GM19328 (cell line): ENCODE data around the gene PRR11.
A peak's percentile ranks its signal among the peaks of the same experiment; 100 is the strongest.
"Not testable (repeated sequence)": the region's sequence is repeated elsewhere in the genome, so short reads cannot be mapped to it uniquely, and the experiment has no call there.

Experiments
- ATAC-seq: cut with Tn5 transposase; IDR thresholded peaks from one replicate; pipeline ENCODE4 v1.9.1; 2021; ENCODE audit warnings: mild to moderate bottlenecking, moderate library complexity; ENCODE audit not compliant: unreplicated experiment

PRR11 gene

DNA sequence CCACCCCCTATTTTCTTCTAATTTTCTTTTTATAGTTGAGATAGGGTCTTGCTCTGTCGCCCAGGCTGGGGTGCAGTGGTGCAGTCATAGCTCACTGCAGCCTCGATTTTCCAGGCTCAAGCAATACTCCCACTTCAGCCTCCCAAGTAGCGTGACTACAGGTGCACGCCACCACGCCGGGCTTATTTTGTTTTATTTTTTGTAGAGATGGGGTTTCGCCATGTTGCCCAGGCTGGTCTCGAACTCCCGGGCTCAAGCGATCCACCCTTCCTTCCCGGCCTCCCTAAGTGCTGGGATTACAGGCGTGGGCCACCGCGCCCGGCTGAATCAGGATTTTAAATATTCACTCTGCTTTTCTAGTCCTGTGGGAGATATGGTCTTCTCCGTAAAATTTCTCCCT is 63.8 kb downstream of the PRR11 start:
- ATAC-seq: no peak

DNA sequence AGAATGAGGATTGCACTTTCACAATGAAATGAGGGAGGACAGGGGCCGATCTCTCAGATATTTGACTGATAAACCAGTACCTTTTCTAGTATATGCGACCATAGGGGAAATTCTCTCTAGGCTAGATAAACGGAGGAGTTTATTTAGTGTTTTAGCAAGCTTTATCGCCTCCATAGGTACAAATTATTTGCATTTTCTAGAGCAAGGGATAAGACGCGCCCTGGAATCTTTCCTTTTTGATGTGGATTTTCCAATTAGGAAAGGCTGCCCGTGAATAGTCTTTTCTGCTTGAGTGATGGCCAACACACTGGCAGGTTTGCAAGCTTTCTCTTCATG is 64.4 kb downstream of the PRR11 start:
- no peak for ATAC-seq

DNA sequence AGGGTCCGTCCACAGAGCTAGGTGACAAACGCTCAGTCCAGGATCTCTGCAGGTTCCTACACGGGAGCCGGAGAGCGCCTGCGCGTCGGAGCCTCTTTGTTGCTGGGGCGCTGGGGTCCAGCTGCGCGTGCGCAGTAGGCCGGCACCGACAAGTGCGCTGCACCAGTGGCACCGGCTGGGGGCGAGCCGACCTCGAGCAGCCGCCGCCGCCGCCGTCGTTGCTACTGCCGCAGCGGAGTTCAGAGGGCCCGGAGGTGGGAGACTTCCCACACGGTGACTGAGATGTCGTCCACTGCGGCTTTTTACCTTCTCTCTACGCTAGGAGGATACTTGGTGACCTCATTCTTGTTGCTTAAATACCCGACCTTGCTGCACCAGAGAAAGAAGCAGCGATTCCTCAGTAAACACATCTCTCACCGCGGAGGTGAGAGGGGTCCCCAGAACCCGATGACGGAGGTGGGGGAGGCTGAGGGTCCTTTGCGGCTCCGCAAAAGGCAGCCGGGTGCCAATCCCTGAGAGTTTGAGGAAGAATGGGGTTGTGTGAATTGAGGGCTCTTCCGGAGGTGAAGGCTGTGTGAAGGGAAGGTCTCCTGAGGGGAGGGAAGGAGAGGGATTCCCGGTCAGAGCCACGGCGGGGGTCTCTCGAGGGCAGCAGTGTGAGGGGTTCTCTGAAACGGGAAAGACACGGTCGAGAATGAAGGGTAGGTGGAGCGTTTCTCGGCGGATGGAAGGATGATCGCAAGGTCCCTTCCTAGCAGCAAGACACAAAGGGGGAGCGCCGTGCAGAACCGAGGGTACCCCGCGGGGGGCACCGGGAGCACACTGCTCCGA is 65.0 kb downstream of the PRR11 start, which contains the start of gene GDPD1:
Gene GDPD1 (plus strand): TSS at position 184 of the 831 bp plus-strand sequence. CDS start 99 bp downstream, at position 283.
- peak; percentile 96 for ATAC-seq

DNA sequence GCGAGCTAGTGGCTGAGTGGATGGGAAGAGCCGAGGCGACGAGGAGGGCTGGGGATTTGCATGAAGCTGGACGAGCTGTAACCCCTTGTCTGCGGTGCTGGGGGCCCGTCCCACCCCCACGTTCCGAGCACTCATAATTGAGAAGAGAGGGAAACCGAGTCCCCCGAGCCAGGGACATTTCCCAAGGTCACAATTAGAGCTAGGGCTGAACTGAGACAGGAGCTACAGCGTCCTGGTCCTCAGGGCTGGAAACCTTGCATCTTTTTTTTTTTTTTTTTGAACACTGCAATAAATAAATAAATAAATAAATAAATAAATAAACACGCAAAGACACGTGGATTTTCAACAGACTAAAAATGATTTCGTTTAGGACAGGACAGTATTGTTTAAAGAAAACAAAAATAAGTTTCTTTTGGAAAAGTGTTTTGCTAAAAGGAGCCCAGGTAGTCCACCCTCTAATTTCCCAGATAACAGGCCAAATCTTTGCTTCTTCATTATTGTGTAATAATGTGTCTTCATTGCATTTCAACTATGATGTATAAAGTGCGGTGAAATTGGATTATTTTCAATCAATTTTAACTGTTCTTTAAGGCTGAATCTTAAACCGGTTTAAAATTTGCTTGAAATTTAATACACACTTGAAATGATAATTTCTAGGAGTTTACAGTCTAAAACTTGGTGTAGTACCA is 65.8 kb downstream of the PRR11 start:
- ATAC-seq: no peak

DNA sequence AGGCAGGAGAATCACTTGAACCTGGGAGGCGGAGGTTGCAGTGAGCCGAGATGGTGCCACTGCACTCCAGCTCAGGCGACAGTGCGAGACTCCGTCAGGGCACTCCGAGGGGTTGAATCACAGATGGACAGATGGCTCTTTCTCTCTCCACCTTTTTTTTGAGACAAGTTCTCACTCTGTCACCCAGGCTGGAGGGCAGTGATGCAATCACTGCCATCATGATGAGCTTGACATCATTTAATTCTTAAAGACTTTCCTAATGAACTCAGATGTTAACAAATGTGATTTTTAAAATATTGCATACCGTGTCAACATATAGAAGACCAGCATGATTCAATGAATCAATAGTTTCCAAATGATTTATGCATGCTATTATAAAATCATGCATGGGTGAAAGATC is 68.3 kb downstream of the PRR11 start:
- no peak for ATAC-seq

DNA sequence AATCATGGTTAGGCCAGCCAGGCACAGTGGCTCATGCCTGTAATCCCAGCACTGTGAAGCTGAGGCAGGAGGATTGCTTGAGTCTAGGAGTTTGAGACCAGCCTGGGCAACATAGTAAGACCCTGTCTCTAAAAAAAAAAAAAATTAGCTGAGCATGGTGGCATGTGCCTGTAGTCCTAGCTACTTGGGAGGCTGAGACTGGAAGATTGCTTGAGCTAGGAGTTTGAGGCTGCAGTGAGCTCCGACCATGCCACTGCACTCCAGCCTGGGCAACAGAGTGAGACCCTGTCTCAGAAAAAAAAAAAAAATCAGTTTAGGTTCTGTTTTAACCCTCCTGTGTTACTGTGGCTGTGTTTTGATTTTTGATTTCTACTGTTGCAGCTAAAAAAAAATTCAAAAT is 73.0 kb downstream of the PRR11 start:
- not testable (repeated sequence) for ATAC-seq

DNA sequence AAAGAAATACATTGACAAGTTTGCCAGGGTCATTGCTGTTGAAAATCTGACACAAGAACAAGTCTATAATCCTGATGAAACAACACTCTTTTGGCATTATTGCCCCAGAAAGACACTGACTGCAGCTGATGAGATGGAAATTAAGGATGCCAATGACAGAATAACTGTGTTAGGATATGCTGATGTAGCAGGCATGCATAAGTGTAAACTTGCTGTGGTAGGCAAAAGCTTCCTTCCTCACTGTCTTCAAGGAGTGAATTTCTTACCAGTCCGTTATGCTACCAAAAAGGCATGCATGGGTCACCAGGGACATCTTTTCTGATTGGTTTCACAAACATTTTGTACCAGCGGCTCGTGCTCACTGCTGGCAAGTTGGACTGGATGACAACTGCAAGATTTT is 75.2 kb downstream of the PRR11 start:
- ATAC-seq: no peak

DNA sequence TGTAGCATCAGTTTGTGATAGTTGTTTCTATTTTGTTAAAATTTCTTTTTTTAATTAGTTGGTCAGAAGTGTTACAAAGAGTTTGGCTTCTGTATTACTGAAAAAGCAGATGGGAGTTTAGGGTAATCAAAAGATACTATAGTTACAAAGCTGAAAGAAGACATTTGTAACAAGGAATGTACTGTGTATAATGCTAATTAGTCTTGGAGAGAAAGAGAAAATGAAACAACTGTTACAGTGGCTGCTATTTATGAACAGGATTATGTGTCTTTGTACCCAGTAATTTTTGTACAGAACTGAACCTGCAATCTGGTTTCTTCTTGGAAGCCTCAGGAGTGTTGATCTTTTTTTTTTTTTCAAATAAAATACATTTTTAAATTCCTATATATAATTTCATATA is 79.1 kb downstream of the PRR11 start:
- ATAC-seq: no peak

DNA sequence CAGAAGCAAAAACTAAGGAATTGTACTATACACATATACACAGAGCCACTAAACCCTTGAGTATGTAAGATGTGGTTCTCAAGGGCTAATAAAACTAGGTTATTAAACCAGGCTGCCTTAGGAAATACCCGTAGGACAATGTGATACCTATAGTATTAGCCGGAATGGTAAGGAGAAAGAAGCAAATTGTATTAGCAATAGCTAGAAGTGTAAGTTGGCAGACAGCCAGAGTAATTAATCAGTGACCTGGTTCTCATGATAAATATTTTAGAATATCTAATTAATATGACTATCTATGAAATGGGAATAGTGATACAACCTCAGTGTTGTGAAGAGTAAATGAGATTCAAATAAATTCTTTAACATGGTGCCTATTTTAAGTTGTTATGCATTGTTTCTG is 83.4 kb downstream of the PRR11 start:
- ATAC-seq: no peak

DNA sequence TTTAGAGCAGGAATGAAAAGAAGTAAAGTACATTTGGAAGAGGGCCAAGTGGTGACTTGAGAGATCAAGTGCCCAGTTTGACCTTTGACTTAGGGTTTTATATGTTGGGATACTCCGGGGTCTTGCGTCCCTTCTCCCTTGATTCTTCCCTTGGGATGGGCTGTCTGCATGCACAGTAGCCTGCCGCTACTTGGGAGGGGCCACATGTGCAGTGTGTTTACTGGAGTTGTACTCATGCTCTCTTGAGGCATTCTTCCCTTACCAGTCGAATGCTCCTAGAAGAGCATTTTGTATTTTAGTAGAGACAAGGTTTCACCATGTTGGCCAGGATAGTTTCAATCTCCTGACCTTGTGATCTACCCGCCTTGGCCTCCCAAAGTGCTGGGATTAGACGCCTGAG is 88.5 kb downstream of the PRR11 start:
- ATAC-seq: no peak
